ENCODE data around the gene C8A. TPM values are rescaled to one million over a fixed set of nuclear protein-coding genes. Genes with fewer than 3 reads are reported as not detected.

The C8A gene
- total RNA-seq, 6 donors from 2014 or later, result 0.09 TPM; not detected in 5

DNA sequence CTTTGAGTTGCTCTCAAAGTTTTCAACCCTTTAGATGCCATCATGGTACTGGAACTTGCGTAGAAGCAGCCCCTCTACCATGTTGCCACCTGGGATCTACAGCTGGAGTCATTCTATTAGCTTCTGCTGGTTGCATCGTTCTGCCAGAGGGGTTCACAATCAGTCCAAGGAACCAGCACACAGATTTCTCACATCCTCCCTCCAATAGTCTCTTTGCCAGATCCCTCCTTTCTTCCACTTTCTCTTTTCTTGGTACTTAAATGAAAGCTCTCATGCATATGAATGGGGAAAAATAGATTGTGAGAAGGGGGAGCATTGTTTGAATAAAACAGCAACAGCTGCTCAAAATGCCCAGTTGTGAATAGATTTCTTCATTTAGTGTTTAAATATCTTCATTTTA lies 4.2 kb upstream of the C8A start:
- Histone ChIP-seq H3K27ac (no peak overlapping the region), H3K4me1 (no peaks in the 10 kb centered on the region), H3K36me3 (no peaks in the 10 kb centered on the region), H3K9me3 (no peaks in the 10 kb centered on the region), H3K27me3 (no peaks in the 10 kb centered on the region), H3K4me3 (no peak overlapping the region)
- DNase-seq (no peak), ATAC-seq (ENCODE audit: low FRiP score in 2 of 2) (no peak)
- 90 to 92% methylated on average over 2 of the region's 2 CpGs for WGBS, 2 donors
- TF ChIP-seq POLR2A (IDR thresholded peaks at IDR 0.05) (no peak), EP300 (IDR thresholded peaks at IDR 0.05) (no peak), CTCF (IDR thresholded peaks at IDR 0.05) (no peak), POLR2AphosphoS5 (IDR thresholded peaks at IDR 0.05) (no peak)

GRCh38 chr1:56850922-56851321 lies 3.7 kb upstream of the C8A start:
- Histone ChIP-seq H3K4me3 (no peak overlapping the region), H3K27me3 (no peaks in the 10 kb centered on the region), H3K36me3 (no peaks in the 10 kb centered on the region), H3K9me3 (no peaks in the 10 kb centered on the region), H3K4me1 (no peaks in the 10 kb centered on the region), H3K27ac (no peak overlapping the region)
- TF ChIP-seq EP300 (IDR thresholded peaks at IDR 0.05) (no peak), POLR2A (IDR thresholded peaks at IDR 0.05) (no peak), CTCF (IDR thresholded peaks at IDR 0.05) (no peak), POLR2AphosphoS5 (IDR thresholded peaks at IDR 0.05) (no peak)
- ATAC-seq (ENCODE audit: low FRiP score in 2 of 2) (no peak), DNase-seq (no peak)
- 82 to 86% methylated on average over 5 of the region's 5 CpGs for WGBS, 2 donors

- no peaks in the 10 kb centered on the region for H3K36me3 ChIP-seq
- no peak for TF ChIP-seq POLR2AphosphoS5 (IDR thresholded peaks at IDR 0.05)
- no peak for TF ChIP-seq EP300 (IDR thresholded peaks at IDR 0.05)
- no peak for TF ChIP-seq CTCF (IDR thresholded peaks at IDR 0.05)
- TF ChIP-seq POLR2A (IDR thresholded peaks at IDR 0.05), result no peak
- ATAC-seq (ENCODE audit: low FRiP score in 2 of 2) (no peak), DNase-seq (no peak)
- H3K27ac ChIP-seq, result no peak overlapping the region
- H3K4me1 ChIP-seq, result no peaks in the 10 kb centered on the region
- WGBS, 2 donors, result 0 to 94% methylated on average over 1 of the region's 1 CpG
- no peaks in the 10 kb centered on the region for H3K9me3 ChIP-seq
- no peaks in the 10 kb centered on the region for H3K27me3 ChIP-seq
- H3K4me3 ChIP-seq, result no peak overlapping the region
Measured at GRCh38 chr1:56852476-56852875, 2.1 kb upstream of the C8A start.

DNA sequence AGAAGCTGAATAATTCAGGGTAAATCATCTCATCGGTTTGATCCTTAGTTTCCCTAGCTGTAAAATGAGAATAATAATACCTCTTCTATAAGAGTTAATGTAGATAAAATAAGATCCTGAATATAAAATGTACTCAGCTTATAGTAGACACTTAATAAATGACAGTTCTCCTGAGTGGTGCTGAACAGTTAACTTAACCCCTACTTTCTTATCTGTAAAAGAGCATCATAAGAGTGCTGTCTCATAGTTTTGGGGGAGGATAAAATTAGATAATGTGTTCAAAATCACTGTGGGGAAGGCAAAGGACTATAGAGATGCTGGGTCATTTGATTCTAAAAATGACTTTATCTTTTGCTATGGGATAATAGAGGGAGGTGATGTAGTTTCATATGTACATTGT lies 593 bp downstream of the C8A start:
- no peaks in the 10 kb centered on the region for H3K4me1 ChIP-seq
- no peak for DNase-seq
- H3K9me3 ChIP-seq, result no peaks in the 10 kb centered on the region
- 82 to 92% methylated on average over 1 of the region's 1 CpG for WGBS, 2 donors
- no peaks in the 10 kb centered on the region for H3K36me3 ChIP-seq
- no peak overlapping the region for H3K4me3 ChIP-seq
- H3K27me3 ChIP-seq, result no peaks in the 10 kb centered on the region
- no peak for ATAC-seq (ENCODE audit: low FRiP score in 2 of 2)
- TF ChIP-seq CTCF (IDR thresholded peaks at IDR 0.05) (no peak), EP300 (IDR thresholded peaks at IDR 0.05) (no peak), POLR2A (IDR thresholded peaks at IDR 0.05) (no peak), POLR2AphosphoS5 (IDR thresholded peaks at IDR 0.05) (no peak)
- no peak overlapping the region for H3K27ac ChIP-seq

DNA sequence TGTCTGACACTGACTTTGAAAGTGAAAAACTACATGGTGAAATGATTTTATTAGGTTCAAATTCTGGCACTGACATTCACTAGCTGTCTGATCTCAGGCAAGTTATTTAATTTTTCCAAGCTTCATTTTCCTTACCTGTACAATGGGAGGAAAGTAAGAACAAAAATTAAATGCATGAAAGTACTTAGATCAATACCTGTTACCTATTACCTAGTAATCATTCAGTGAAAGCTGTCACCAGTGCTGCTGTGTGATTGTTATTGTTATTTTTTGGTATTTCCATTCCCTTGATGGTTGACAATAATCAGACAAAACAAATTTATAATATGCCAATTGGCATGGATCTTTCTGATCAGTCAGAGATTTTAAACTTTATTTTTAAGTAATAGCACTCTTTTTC lies 1.6 kb downstream of the C8A start:
- Histone ChIP-seq H3K9me3 (no peaks in the 10 kb centered on the region), H3K36me3 (no peaks in the 10 kb centered on the region), H3K27ac (no peak overlapping the region), H3K27me3 (no peaks in the 10 kb centered on the region), H3K4me1 (no peaks in the 10 kb centered on the region), H3K4me3 (no peak overlapping the region)
- TF ChIP-seq POLR2AphosphoS5 (IDR thresholded peaks at IDR 0.05), result no peak
- TF ChIP-seq POLR2A (IDR thresholded peaks at IDR 0.05), result no peak
- TF ChIP-seq EP300 (IDR thresholded peaks at IDR 0.05), result no peak
- no peak for TF ChIP-seq CTCF (IDR thresholded peaks at IDR 0.05)
- ATAC-seq (ENCODE audit: low FRiP score in 2 of 2) (no peak), DNase-seq (no peak)
